SU-DHL-6 (cell line): Measurements from ENCODE around the gene SP9.

Experiments used
- H2AFZ ChIP-seq: fragments of 200-600 bp; sonication (generic); 2 replicates; pipeline ENCODE4 v1.6.1; 2014; ENCODE audit warnings: low read depth, mild to moderate bottlenecking, moderate library complexity, mixed read lengths, antibody characterized with exemption, low read length; ENCODE audit not compliant: severe bottlenecking
- H3F3A ChIP-seq: fragments of 200-600 bp; shearing (Covaris generic); 2 replicates; pipeline ENCODE4 v1.6.0; 2016; ENCODE audit warnings: antibody characterized with exemption, mild to moderate bottlenecking; ENCODE audit not compliant: insufficient read depth
- H3K27ac ChIP-seq: fragments of 200-600 bp; sonication (generic); 2 replicates; pipeline ENCODE4 v1.5.1; 2016; ENCODE audit warnings: low read depth, mild to moderate bottlenecking, low read length, moderate library complexity, mixed read lengths
- H3K27me3 ChIP-seq: fragments of 200-600 bp; sonication (generic), shearing (Covaris generic); 2 replicates; pipeline ENCODE4 v1.6.0; 2014; ENCODE audit warnings: mild to moderate bottlenecking, low read length
- H3K36me3 ChIP-seq: fragments of 200-600 bp; sonication (generic); 2 replicates; pipeline ENCODE4 v1.6.1; 2014; ENCODE audit warnings: mild to moderate bottlenecking, low read length, mixed read lengths
- H3K4me2 ChIP-seq: fragments of 300-600, 200-600 bp; shearing (Covaris generic), sonication (generic); 2 replicates; pipeline ENCODE4 v1.6.0; 2014; ENCODE audit warnings: low read length, low read depth, mild to moderate bottlenecking; ENCODE audit not compliant: poor library complexity, severe bottlenecking
- H3K4me3 ChIP-seq: fragments of 200-600 bp; sonication (generic); 2 replicates; pipeline ENCODE4 v1.5.1; 2014; ENCODE audit warnings: antibody characterized with exemption, low read length, mild to moderate bottlenecking, mixed read lengths; ENCODE audit not compliant: insufficient read depth, poor library complexity, severe bottlenecking
- H3K79me2 ChIP-seq: fragments of 200-600 bp; sonication (generic); 2 replicates; pipeline ENCODE4 v1.6.1; 2014; ENCODE audit warnings: mild to moderate bottlenecking, low read length, moderate library complexity; ENCODE audit not compliant: insufficient read depth
- H3K9ac ChIP-seq: fragments of 200-600 bp; sonication (generic); 2 replicates; pipeline ENCODE4 v1.7.0; 2014; ENCODE audit warnings: mild to moderate bottlenecking, low read length
- H3K9me2 ChIP-seq: fragments of 200-600 bp; sonication (generic); replicated peaks from 2 replicates; pipeline ENCODE4 v1.6.1; 2014; ENCODE audit warnings: low read length; ENCODE audit not compliant: insufficient read depth
- H3K9me3 ChIP-seq: fragments of 200-600 bp; sonication (generic); 2 replicates; pipeline ENCODE4 v1.6.1; 2014; ENCODE audit warnings: low read length, mixed read lengths; ENCODE audit not compliant: insufficient read depth
- H4K20me1 ChIP-seq: fragments of 200-600 bp; sonication (generic); 2 replicates; pipeline ENCODE4 v1.6.1; 2014; ENCODE audit warnings: low read depth, mild to moderate bottlenecking, antibody characterized with exemption, low read length, moderate library complexity, mixed read lengths
- EZH2phosphoT487 ChIP-seq: fragments of 200-600 bp; sonication (generic), shearing (Covaris generic); conservative IDR thresholded peaks from 2 replicates; pipeline ENCODE4 v1.6.1; 2018; ENCODE audit warnings: mild to moderate bottlenecking, antibody characterized with exemption, low read length, moderate library complexity, mixed read lengths
- TF ChIP-seq, protein P1 (sequence below): fragments of 200-600 bp; sonication (generic); IDR thresholded peaks from one replicate; pipeline ENCODE4 v1.5.1; 2017; ENCODE audit warnings: antibody characterized with exemption, mild to moderate bottlenecking, low read length, moderate library complexity; ENCODE audit not compliant: insufficient read depth, poor library complexity, severe bottlenecking

SP9 gene

DNA sequence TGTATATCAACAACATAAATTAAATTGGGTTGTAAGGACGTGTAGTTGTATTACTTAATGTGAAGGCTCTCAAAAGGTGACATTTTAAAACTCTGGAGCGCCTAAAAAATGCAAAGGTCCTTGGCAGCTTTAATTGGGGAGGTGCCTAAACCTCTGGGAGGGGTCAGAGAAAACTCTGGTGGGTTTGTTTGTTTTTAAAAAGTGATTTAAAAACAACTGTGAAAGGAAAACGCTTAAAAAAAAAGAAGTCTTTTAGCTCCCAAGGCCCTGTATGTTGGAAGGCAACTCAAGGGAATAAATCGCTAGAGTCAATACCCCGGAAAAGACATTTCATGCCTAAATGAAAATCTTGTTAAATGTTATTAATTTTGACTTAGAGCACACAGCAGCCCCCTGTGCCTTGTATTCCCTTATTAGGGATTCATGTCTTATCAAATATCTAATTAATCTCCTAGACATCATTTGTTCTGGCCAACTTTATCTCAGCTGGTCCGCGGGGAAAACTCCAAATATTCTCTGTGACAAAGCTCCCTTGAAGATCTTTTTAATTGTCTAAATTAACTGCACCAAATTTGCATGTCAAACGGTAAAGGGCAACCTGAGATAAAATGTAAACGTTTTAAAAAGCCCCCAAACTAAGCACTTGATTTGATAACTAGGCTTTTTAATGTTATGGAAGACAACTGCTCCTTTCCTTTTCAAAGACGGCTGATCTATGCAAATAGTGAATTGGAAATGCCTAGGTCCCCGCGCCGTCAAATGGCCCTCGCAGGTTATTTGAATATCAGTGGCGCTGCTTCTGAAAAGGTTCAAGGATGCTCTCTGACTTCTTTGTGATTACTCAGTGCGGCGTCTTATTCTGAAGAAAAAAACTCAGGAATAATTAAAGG is 4.2 kb downstream of the SP9 start:
- H3K27me3 ChIP-seq: no peaks in the 10 kb centered on the region
- H3K79me2 ChIP-seq: no peaks in the 10 kb centered on the region
- H2AFZ ChIP-seq: no peak overlapping the region
- H4K20me1 ChIP-seq: no peaks in the 10 kb centered on the region
- no peak overlapping the region for H3K4me3 ChIP-seq
- H3F3A ChIP-seq: peaks cover 9% of the 10 kb centered on the region; the same call in 1 of the 2 replicates
- no peaks in the 10 kb centered on the region for H3K9me3 ChIP-seq
- no peak for TF ChIP-seq EZH2phosphoT487
- TF ChIP-seq, protein P1, sequence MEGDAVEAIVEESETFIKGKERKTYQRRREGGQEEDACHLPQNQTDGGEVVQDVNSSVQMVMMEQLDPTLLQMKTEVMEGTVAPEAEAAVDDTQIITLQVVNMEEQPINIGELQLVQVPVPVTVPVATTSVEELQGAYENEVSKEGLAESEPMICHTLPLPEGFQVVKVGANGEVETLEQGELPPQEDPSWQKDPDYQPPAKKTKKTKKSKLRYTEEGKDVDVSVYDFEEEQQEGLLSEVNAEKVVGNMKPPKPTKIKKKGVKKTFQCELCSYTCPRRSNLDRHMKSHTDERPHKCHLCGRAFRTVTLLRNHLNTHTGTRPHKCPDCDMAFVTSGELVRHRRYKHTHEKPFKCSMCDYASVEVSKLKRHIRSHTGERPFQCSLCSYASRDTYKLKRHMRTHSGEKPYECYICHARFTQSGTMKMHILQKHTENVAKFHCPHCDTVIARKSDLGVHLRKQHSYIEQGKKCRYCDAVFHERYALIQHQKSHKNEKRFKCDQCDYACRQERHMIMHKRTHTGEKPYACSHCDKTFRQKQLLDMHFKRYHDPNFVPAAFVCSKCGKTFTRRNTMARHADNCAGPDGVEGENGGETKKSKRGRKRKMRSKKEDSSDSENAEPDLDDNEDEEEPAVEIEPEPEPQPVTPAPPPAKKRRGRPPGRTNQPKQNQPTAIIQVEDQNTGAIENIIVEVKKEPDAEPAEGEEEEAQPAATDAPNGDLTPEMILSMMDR: no peak
- H3K4me2 ChIP-seq: no peak overlapping the region
- H3K36me3 ChIP-seq: no peaks in the 10 kb centered on the region
- H3K9me2 ChIP-seq: no peaks in the 10 kb centered on the region
- no peak overlapping the region for H3K9ac ChIP-seq
- H3K27ac ChIP-seq: no peak overlapping the region

DNA sequence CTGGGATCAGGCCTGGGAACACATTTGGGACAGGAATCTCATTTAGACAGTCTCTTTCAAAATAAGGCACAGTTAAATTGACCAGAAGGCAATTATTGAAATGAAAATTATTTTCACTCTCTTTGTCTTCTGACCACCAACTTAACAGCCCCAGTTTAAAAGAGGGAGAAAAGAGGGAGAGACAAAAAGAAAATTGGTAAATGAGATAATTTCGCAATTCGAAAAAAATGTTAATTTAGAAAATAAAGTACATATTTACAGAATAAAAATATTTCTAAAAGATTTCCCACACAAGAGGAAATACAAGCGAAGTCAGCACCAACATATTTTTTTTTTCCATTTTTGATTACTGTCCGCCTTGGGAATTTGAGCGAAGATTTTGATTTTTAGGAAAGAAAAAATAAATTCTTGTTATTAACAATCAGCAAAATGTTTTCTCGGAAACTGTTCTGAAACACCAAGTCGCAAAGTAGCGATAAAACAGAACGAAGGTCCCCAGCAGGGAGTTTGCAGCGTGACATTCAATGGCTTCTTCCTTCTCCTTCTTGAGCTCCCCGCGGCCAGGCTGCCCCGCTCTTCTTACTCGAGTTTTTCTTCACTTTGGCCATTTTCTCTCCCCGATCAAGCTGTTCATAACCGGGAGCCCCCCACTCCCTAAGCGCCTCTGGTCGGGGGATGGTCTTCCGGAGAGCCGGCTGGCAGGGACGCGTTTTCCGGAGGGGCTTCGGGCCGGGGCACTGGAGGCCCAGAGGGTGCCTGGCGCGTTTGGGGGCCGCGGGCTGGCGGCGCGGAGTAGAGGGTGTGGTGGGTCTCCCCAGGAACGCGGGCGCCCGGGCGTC is 5.0 kb downstream of the SP9 start:
- TF ChIP-seq EZH2phosphoT487: no peak
- TF ChIP-seq, protein P1: no peak
- H2AFZ ChIP-seq: no peak overlapping the region
- H4K20me1 ChIP-seq: no peaks in the 10 kb centered on the region
- H3K27ac ChIP-seq: no peak overlapping the region
- no peak overlapping the region for H3K4me2 ChIP-seq
- H3K79me2 ChIP-seq: no peaks in the 10 kb centered on the region
- no peak overlapping the region for H3K4me3 ChIP-seq
- no peaks in the 10 kb centered on the region for H3K9me2 ChIP-seq
- peaks cover 9% of the 10 kb centered on the region; the same call in 1 of the 2 replicates for H3F3A ChIP-seq
- H3K27me3 ChIP-seq: no peaks in the 10 kb centered on the region
- H3K9ac ChIP-seq: no peak overlapping the region
- H3K36me3 ChIP-seq: no peaks in the 10 kb centered on the region
- H3K9me3 ChIP-seq: no peaks in the 10 kb centered on the region

DNA sequence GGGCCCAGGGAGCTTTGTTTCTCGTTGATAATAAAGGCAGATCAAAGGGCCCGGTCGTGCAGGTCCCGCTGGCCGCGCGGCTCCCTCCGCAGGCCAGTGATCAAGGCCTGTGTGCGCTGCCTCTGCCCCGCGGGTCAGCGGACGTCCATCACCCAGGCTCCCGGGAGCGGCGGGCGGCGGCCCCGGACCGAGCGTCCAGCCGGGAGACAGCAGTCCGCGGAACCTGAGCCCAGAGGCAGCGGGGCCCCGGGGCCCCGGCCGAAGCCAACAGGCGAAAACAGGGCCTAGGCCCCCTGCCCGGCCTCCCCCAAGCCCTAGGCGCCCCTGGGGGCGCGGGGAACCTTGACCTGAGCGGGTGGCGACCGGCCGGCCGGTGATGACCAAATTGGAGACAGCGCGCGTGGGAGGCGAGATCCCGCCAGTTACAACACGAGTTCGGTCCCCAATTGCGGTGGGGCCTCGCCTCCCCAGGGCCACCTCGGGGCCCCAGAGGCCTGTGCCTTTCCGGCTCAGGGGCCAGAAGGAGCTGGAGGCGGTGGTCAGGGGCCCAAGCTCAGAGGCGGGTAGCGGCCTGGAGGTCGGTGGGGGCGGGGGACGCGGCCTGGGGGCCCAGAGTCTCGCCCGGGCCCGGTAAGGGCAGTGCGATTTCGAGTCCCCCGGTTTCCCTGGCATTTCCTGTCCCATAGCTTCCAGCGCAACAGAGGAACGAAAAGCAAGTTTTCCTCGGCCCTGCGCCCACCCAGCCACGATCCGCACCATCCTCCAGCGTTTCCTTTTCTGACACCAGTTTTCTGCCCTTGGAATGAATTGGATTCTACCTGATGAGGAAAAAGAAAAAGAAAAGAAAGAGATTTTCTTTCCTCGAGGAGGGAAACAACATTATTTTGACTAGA is 5.9 kb downstream of the SP9 start:
- Histone ChIP-seq H2AFZ (no peak overlapping the region), H3K27me3 (no peaks in the 10 kb centered on the region), H3F3A (peaks cover 12% of the 10 kb centered on the region; the same call in 1 of the 2 replicates), H3K27ac (no peak overlapping the region), H3K36me3 (no peaks in the 10 kb centered on the region), H3K9me2 (no peaks in the 10 kb centered on the region), H4K20me1 (no peaks in the 10 kb centered on the region), H3K79me2 (no peaks in the 10 kb centered on the region), H3K4me2 (no peak overlapping the region), H3K4me3 (no peak overlapping the region), H3K9ac (no peak overlapping the region), H3K9me3 (no peaks in the 10 kb centered on the region)
- TF ChIP-seq, protein P1: no peak
- TF ChIP-seq EZH2phosphoT487: no peak
